Astrocyte of the spinal cord (primary cell): ENCODE results near the gene BRAT1.
A peak's percentile ranks its signal among the peaks of the same experiment; 100 is the strongest.

Experiments
- DNase-seq: peaks from one replicate; pipeline ENCODE4 v3.0.0; 2011; ENCODE audit warnings: low read depth, low spot score
- H3K4me3 ChIP-seq: 2 replicates; pipeline ENCODE4 v1.5.1; 2011; ENCODE audit warnings: low read depth, mild to moderate bottlenecking, low read length, moderate library complexity
- CTCF ChIP-seq: IDR thresholded peaks from 2 replicates; pipeline ENCODE4 v1.5.1; 2012; ENCODE audit warnings: low read depth, mild to moderate bottlenecking, low read length, inconsistent platforms
- in situ Hi-C: cut with HindIII; loops from 2 replicates; pipeline ENCODE4 v1.10.0; 2017; ENCODE audit warnings: low sequenced_read_pairs

Gene BRAT1

GRCh38 chr7:2526659-2527504 lies 28.4 kb downstream of the BRAT1 start:
- H3K4me3 ChIP-seq = no peak overlapping the region
- no peak for DNase-seq
- in situ Hi-C loops = no loop called here
- TF ChIP-seq CTCF = no peak

- peak; percentile 52 for DNase-seq
- no peak overlapping the region for H3K4me3 ChIP-seq
Observed at GRCh38 chr7:2525658-2526630, 29.4 kb downstream of the BRAT1 start.

GRCh38 chr7:2524808-2525657 lies 30.3 kb downstream of the BRAT1 start:
- in situ Hi-C loops = no loop called here
- H3K4me3 ChIP-seq = no peak overlapping the region
- no peak for TF ChIP-seq CTCF
- DNase-seq = no peak

More at GRCh38 chr7:2525658-2526630, 29.4 kb downstream of the BRAT1 start:
- in situ Hi-C loops = no loop called here
- no peak for TF ChIP-seq CTCF

- in situ Hi-C loops = no loop called here
- peak; percentile 69 for DNase-seq
- TF ChIP-seq CTCF = no peak
- H3K4me3 ChIP-seq = no peak overlapping the region
Observed at GRCh38 chr7:2523941-2524807, 31.1 kb downstream of the BRAT1 start.

GRCh38 chr7:2523461-2523936 lies 31.8 kb downstream of the BRAT1 start:
- in situ Hi-C loops = no loop called here
- no peak for TF ChIP-seq CTCF
- no peak for DNase-seq
- no peak overlapping the region for H3K4me3 ChIP-seq
